IMR-90 (cell line): Measurements from ENCODE around the gene KIF3B. TPM values are rescaled to one million over a fixed set of nuclear protein-coding genes. Genes with fewer than 3 reads are reported as not detected.
A peak's percentile ranks its signal among the peaks of the same experiment; 100 is the strongest.

Experiments used
- ATAC-seq: fragments of 200-7000 bp; cut with Tn5 transposase; 2 replicates; pipeline ENCODE4 v1.9.1; 2020; ENCODE audit warnings: low read depth, mild to moderate bottlenecking, moderate library complexity
- BruUV-seq: library from RNA; stranded (reverse); fragments of 400-500 nt; replicated peaks from 2 replicates; lab custom pipeline; 2021; lab: Mats Ljungman, UMichigan
- CTCF ChIA-PET: fragments of 300-600 bp; formaldehyde crosslinking; extraction: SDS; loops from one replicate; lab custom pipeline; 2021; ENCODE audit warnings: antibody characterized with exemption; lab: Yijun Ruan, JAX
- POLR2A ChIA-PET: fragments of 300-600 bp; sonication (Branson Sonifier 250); formaldehyde crosslinking; loops from one replicate; lab custom pipeline; 2022; ENCODE audit warnings: antibody characterized with exemption; ENCODE audit not compliant: unreplicated experiment; lab: Charles Lee
- DNase-seq: peaks from one replicate; pipeline ENCODE4 v3.0.0; 2013
- H2AFZ ChIP-seq: replicated peaks from 2 replicates; pipeline ENCODE3; 2013; ENCODE audit warnings: low read length, mild to moderate bottlenecking; ENCODE audit not compliant: poor library complexity
- H2AK5ac ChIP-seq: 2 replicates; pipeline ENCODE4 v1.6.1; 2013; ENCODE audit warnings: low read depth, low read length, inconsistent platforms
- H2AK9ac ChIP-seq: replicated peaks from 2 replicates; pipeline ENCODE3; 2013; ENCODE audit warnings: mild to moderate bottlenecking, low read depth, low read length, moderate library complexity; ENCODE audit not compliant: poor library complexity
- H2BK120ac ChIP-seq: 2 replicates; pipeline ENCODE4 v1.6.1; 2013; ENCODE audit warnings: low read depth, low read length, inconsistent platforms
- H2BK15ac ChIP-seq: 3 replicates; pipeline ENCODE4 v1.6.1; 2013; ENCODE audit warnings: low read depth, low read length, inconsistent platforms
- H2BK20ac ChIP-seq: 2 replicates; pipeline ENCODE4 v1.6.1; 2013; ENCODE audit warnings: low read depth, mild to moderate bottlenecking, inconsistent platforms, low read length, moderate library complexity
- H2BK5ac ChIP-seq: 2 replicates; pipeline ENCODE4 v1.6.1; 2013; ENCODE audit warnings: mild to moderate bottlenecking, low read depth, low read length, inconsistent platforms; ENCODE audit not compliant: poor library complexity, severe bottlenecking
- H3K14ac ChIP-seq: replicated peaks from 2 replicates; pipeline ENCODE4 v1.6.1; 2013; ENCODE audit warnings: low read depth, low read length, inconsistent platforms
- H3K18ac ChIP-seq: 2 replicates; pipeline ENCODE4 v1.6.1; 2013; ENCODE audit warnings: low read depth, low read length, control low read depth
- H3K23ac ChIP-seq: 2 replicates; pipeline ENCODE4 v1.6.1; 2013; ENCODE audit warnings: low read depth, low read length, inconsistent platforms
- H3K27ac ChIP-seq: 2 replicates; pipeline ENCODE4 v1.5.1; 2013; ENCODE audit warnings: mild to moderate bottlenecking, control low read depth, low read length; ENCODE audit not compliant: insufficient read depth
- H3K27me3 ChIP-seq: 2 replicates; pipeline ENCODE4 v1.6.1; 2013; ENCODE audit warnings: low read length; ENCODE audit not compliant: control insufficient read depth, insufficient read depth
- H3K36me3 ChIP-seq: 2 replicates; pipeline ENCODE4 v1.6.1; 2013; ENCODE audit warnings: low read length, mixed read lengths; ENCODE audit not compliant: control insufficient read depth, insufficient read depth
- H3K4ac ChIP-seq: 2 replicates; pipeline ENCODE4 v1.6.1; 2013; ENCODE audit warnings: low read depth, low read length, inconsistent platforms
- H3K4me1 ChIP-seq: 2 replicates; pipeline ENCODE4 v1.6.1; 2013; ENCODE audit warnings: low read length, mixed read lengths; ENCODE audit not compliant: control insufficient read depth, insufficient read depth
- H3K4me2 ChIP-seq: 2 replicates; pipeline ENCODE4 v1.6.1; 2013; ENCODE audit warnings: low read depth, mild to moderate bottlenecking, control low read depth, low read length, moderate library complexity
- H3K4me3 ChIP-seq: 2 replicates; pipeline ENCODE4 v1.5.1; 2013; ENCODE audit warnings: low read depth, mild to moderate bottlenecking, control low read depth, low read length, moderate library complexity; ENCODE audit not compliant: insufficient read depth
- H3K56ac ChIP-seq: 2 replicates; pipeline ENCODE4 v1.6.1; 2013; ENCODE audit warnings: low read length, inconsistent platforms; ENCODE audit not compliant: insufficient read depth; ENCODE audit errors: extremely low read depth
- H3K79me1 ChIP-seq, 2 experiments: 2 replicates each; pipeline ENCODE4 v1.6.1; 2013; ENCODE audit warnings: low read length in 2 of 2, inconsistent platforms in 1 of 2, low read depth in 1 of 2
- H3K9ac ChIP-seq: 2 replicates; pipeline ENCODE4 v1.6.1; 2013; ENCODE audit warnings: low read depth, low read length, control low read depth
- H3K9me1 ChIP-seq: 2 replicates; pipeline ENCODE4 v1.6.1; 2013; ENCODE audit warnings: low read length, inconsistent platforms; ENCODE audit not compliant: insufficient read depth
- H3K9me3 ChIP-seq: 2 replicates; pipeline ENCODE4 v1.6.1; 2013; ENCODE audit warnings: low read length; ENCODE audit not compliant: control insufficient read depth, insufficient read depth
- H4K20me1 ChIP-seq: 2 replicates; pipeline ENCODE4 v1.6.1; 2013; ENCODE audit warnings: low read length, inconsistent platforms; ENCODE audit not compliant: insufficient read depth
- H4K5ac ChIP-seq: 2 replicates; pipeline ENCODE4 v1.6.1; 2013; ENCODE audit warnings: mild to moderate bottlenecking, low read depth, low read length, control low read depth
- H4K8ac ChIP-seq, 2 experiments: 2 replicates each; pipeline ENCODE4 v1.6.1; 2013; ENCODE audit warnings: low read depth in 2 of 2, low read length in 2 of 2, control low read depth in 1 of 2, inconsistent platforms in 1 of 2
- H4K91ac ChIP-seq: 2 replicates; pipeline ENCODE4 v1.6.1; 2013; ENCODE audit warnings: low read depth, low read length, inconsistent platforms; ENCODE audit not compliant: insufficient read depth
- CEBPB ChIP-seq: IDR thresholded peaks from 2 replicates; pipeline ENCODE4 v1.6.1; 2012; ENCODE audit warnings: low read depth, low read length, improper control_type of control experiment
- CTCF ChIP-seq: conservative IDR thresholded peaks from 2 replicates; pipeline ENCODE4 v1.5.1; 2012; ENCODE audit warnings: mild to moderate bottlenecking, low read depth, low read length, improper control_type of control experiment
- FOS ChIP-seq: fragments of 150-350 bp; IDR thresholded peaks from 2 replicates; pipeline ENCODE4 v1.6.1; 2016; ENCODE audit warnings: low read depth, low read length
- NFE2L2 ChIP-seq: fragments of 150-350 bp; IDR thresholded peaks from 2 replicates; pipeline ENCODE4 v1.6.1; 2016; ENCODE audit warnings: low read depth, mild to moderate bottlenecking, low read length
- RAD21 ChIP-seq: IDR thresholded peaks from 2 replicates; pipeline ENCODE4 v1.6.1; 2012; ENCODE audit warnings: low read length, improper control_type of control experiment
- RCOR1 ChIP-seq: IDR thresholded peaks from 2 replicates; pipeline ENCODE4 v1.6.1; 2012; ENCODE audit warnings: mild to moderate bottlenecking, low read length, improper control_type of control experiment; ENCODE audit not compliant: insufficient replicate concordance
- USF2 ChIP-seq: fragments of 150-350 bp; IDR thresholded peaks from 2 replicates; pipeline ENCODE4 v1.6.1; 2017; ENCODE audit warnings: mild to moderate bottlenecking, antibody characterized with exemption, low read length, low read depth
- WGBS, 2 experiments: methylation state at CpG; one replicate each; pipeline versions ENCODE4 v1.1.5 to v1.1.7; 2013; ENCODE audit warnings: missing lambda C conversion rate in 2 of 2; ENCODE audit not compliant: insufficient read length in 1 of 2; ENCODE audit errors: extremely low coverage in 2 of 2; 5-methylcytosine and 5-hydroxymethylcytosine counted together
- dilution Hi-C: fragments of 300-500 bp; cut with HindIII; formaldehyde crosslinking; loops from one replicate; pipeline ENCODE4 v1.14.3; 2018; ENCODE audit warnings: low sequenced_read_pairs; ENCODE audit not compliant: unreplicated experiment
- in situ Hi-C: fragments of 300-500 bp; cut with MboI; formaldehyde crosslinking; loops from 3 replicates; pipeline ENCODE4 v1.14.3; 2019; ENCODE audit warnings: low sequenced_read_pairs, inconsistent platforms, mixed read lengths
- intact Hi-C: fragments of 100-400 bp; cut with micrococcal nuclease; formaldehyde crosslinking; loops from 2 replicates; pipeline ENCODE4 v1.10.0; 2022
- polyA plus RNA-seq, 3 experiments: library from polyadenylated mRNA; depleted of rRNA; stranded (reverse); fragments of >200 nt; gene quantifications; 2 replicates each; pipeline ENCODE4 v1.2.3, GENCODE V29; 2012; ENCODE audit warnings: low replicate concordance in 1 of 3
- total RNA-seq: library from RNA; depleted of rRNA; stranded (reverse); fragments of >200 nt; gene quantifications from 2 replicates; pipeline ENCODE4 v1.2.3, GENCODE V29; 2012

KIF3B gene
- total and polyA plus RNA-seq, 2 of the 4 experiments (the other 2 are of a cell fraction): 17.1 to 28.1 TPM

GRCh38 chr20:32353848-32354496 is 76.5 kb downstream of the KIF3B start (continued):
- no peak for TF ChIP-seq NFE2L2

GRCh38 chr20:32354592-32355416 is 77.4 kb downstream of the KIF3B start:
- no CpG with 5 or more reads among the region's 2 CpGs for WGBS, 2 experiments
- in situ Hi-C loops (no loop called here), intact Hi-C loops (no loop called here), dilution Hi-C loops (no loop called here)
- Histone ChIP-seq H3K9me1 (peaks cover 12% of the 10 kb centered on the region), H3K4ac (peak overlapping the region; percentile 83), H3K9me3 (0 out of 2 replicates have a peak, but pooled peaks cover 3% of the 10 kb centered on the region), H3K27me3 (no peaks in the 10 kb centered on the region), H4K91ac (peak overlapping the region; percentile 28), H2BK5ac (peak overlapping the region; percentile 80), H3K18ac (peak overlapping the region; percentile 1; the same call in 1 of the 2 replicates), H3K27ac (peak overlapping the region; percentile 53; the same call in 1 of the 2 replicates), H2BK20ac (peak overlapping the region; percentile 67), H3K14ac (peak overlapping the region; percentile 81), H4K20me1 (peaks cover 17% of the 10 kb centered on the region), H2AK9ac (no peak overlapping the region), H2BK15ac (peak overlapping the region; percentile 12; the same call in 1 of the 3 replicates), H3K4me2 (peak overlapping the region; percentile 4; the same call in 1 of the 2 replicates), H2AK5ac (peak overlapping the region; percentile 25; the same call in 1 of the 2 replicates), H4K5ac (no peak overlapping the region), H2AFZ (no peak overlapping the region), H4K8ac (peak overlapping the region in 1 of 2 experiments; percentile 62; a peak in 2 of 4 replicates), H3K36me3 (no peaks in the 10 kb centered on the region), H2BK120ac (peak overlapping the region; percentile 77), H3K9ac (no peak overlapping the region), H3K79me1 (peaks cover 0 to 23% of the 10 kb centered on the region in 2 experiments; a peak in 2 of 4 replicates), H3K4me1 (peaks cover 2% of the 10 kb centered on the region; the same call in 1 of the 2 replicates), H3K56ac (no peak overlapping the region; the same call in 1 of the 2 replicates), H3K4me3 (no peak overlapping the region), H3K23ac (peak overlapping the region; percentile 78; the same call in 1 of the 2 replicates)
- POLR2A ChIA-PET: no interaction called here
- peak; percentile 4 for ATAC-seq
- DNase-seq: peak; percentile 76
- BruUV-seq: no TSS peak
- CTCF ChIA-PET: no interaction called here
- TF ChIP-seq USF2 (peak; percentile 9; the same call in 1 of the 2 replicates), CEBPB (peak; percentile 56), FOS (peak; percentile 71), CTCF (no peak), RCOR1 (peak; percentile 69), RAD21 (no peak)
